Upper lobe of right lung (tissue), 1 donor: Measurements from ENCODE around the gene SAMD4A. TPM values are rescaled to one million over a fixed set of nuclear protein-coding genes. Genes with fewer than 3 reads are reported as not detected.
A peak's percentile ranks its signal among the peaks of the same experiment; 100 is the strongest.

Experiments
- ATAC-seq: fragments of 200-7000 bp; cut with Tn5 transposase; one replicate; pipeline ENCODE4 v1.9.1; 2020; ENCODE audit warnings: mild to moderate bottlenecking, moderate library complexity
- DNase-seq: peaks from one replicate; pipeline ENCODE4 v3.0.0-alpha.2; 2020
- H3K27ac ChIP-seq: fragments of 200-600 bp; one replicate; pipeline ENCODE4 v1.8.0; 2022
- H3K27me3 ChIP-seq: fragments of 200-600 bp; one replicate; pipeline ENCODE4 v1.8.0; 2022; ENCODE audit warnings: mild to moderate bottlenecking
- H3K36me3 ChIP-seq: fragments of 200-600 bp; one replicate; pipeline ENCODE4 v1.8.0; 2022
- H3K4me1 ChIP-seq: fragments of 200-600 bp; one replicate; pipeline ENCODE4 v1.8.0; 2022
- H3K4me3 ChIP-seq: fragments of 200-600 bp; one replicate; pipeline ENCODE4 v1.8.0; 2022; ENCODE audit warnings: mild to moderate bottlenecking
- H3K9me3 ChIP-seq: fragments of 200-600 bp; one replicate; pipeline ENCODE4 v1.8.0; 2022
- intact Hi-C: fragments of 100-400 bp; cut with DNase I; formaldehyde crosslinking; loops from one replicate; pipeline ENCODE4 v1.11.0; 2022
- total RNA-seq: library from RNA; stranded (reverse); fragmentation: NEBNext Ultra II Directional; extraction: Animal tissue kit (Norgen Biotek cat#: 25700); gene quantifications from one replicate; pipeline ENCODE4 v1.2.1, GENCODE V29; 2021
- TF ChIP-seq, protein P1 (sequence below): fragments of 200-600 bp; IDR thresholded peaks from one replicate; pipeline ENCODE4 v1.8.0; 2022; ENCODE audit warnings: antibody characterized with exemption
- donor health status: DM: no; HTN: yes; CAD: no; lungs with severe emphysema.

Gene SAMD4A
- total RNA-seq, 1 donor from 2014 or later = 39.1 TPM

DNA sequence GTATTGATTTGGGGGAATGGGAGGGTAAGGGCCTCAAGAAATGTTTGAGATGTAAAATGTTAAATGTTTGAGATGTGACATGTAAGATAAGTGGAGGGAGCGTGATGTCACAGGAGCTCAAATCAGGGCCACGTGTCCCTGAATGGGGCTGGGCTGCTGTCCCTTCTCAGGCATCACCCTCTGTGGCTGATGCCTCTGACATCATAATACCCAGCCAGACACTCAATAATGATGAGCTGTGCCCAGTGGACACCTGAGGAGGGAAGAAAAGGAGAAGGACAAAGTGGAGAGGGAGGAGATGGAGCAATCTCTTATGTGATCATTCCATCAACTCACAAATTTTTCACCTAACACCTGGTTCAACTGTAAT is 120.8 kb downstream of the SAMD4A start:
- H3K4me3 ChIP-seq = no peak overlapping the region
- ATAC-seq (no peak), DNase-seq (no peak)
- H3K27me3 ChIP-seq = no peaks in the 10 kb centered on the region
- H3K27ac ChIP-seq = no peak overlapping the region
- intact Hi-C loops = no loop called here
- no peaks in the 10 kb centered on the region for H3K9me3 ChIP-seq
- peaks cover 46% of the 10 kb centered on the region for H3K4me1 ChIP-seq
- TF ChIP-seq, protein P1, sequence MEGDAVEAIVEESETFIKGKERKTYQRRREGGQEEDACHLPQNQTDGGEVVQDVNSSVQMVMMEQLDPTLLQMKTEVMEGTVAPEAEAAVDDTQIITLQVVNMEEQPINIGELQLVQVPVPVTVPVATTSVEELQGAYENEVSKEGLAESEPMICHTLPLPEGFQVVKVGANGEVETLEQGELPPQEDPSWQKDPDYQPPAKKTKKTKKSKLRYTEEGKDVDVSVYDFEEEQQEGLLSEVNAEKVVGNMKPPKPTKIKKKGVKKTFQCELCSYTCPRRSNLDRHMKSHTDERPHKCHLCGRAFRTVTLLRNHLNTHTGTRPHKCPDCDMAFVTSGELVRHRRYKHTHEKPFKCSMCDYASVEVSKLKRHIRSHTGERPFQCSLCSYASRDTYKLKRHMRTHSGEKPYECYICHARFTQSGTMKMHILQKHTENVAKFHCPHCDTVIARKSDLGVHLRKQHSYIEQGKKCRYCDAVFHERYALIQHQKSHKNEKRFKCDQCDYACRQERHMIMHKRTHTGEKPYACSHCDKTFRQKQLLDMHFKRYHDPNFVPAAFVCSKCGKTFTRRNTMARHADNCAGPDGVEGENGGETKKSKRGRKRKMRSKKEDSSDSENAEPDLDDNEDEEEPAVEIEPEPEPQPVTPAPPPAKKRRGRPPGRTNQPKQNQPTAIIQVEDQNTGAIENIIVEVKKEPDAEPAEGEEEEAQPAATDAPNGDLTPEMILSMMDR = no peak
- H3K36me3 ChIP-seq = no peaks in the 10 kb centered on the region

DNA sequence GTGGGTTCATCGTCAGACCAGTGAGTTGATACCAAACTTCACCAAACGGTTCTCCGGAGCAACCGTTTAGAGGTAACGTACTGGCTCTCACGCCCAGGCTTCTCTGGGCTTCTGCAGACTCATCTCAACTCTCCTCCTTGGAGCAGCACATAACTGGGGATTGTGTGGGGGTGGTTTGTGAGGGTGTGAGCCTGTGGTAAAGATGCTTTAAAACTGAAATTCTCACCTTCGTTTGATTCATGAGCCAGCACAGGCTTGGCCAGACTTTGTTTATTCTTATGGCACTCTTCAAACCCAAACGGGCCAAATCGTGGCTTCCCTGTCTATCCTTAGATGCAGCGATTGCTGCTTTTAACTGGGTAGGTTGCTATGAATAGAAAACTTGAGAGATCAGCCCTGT is 121.3 kb downstream of the SAMD4A start:
- H3K9me3 ChIP-seq = no peaks in the 10 kb centered on the region
- TF ChIP-seq, protein P1 = no peak
- intact Hi-C loops = no loop called here
- H3K4me3 ChIP-seq = no peak overlapping the region
- ATAC-seq = no peak
- H3K27ac ChIP-seq = no peak overlapping the region
- H3K27me3 ChIP-seq = no peaks in the 10 kb centered on the region
- no peak for DNase-seq
- H3K36me3 ChIP-seq = no peaks in the 10 kb centered on the region
- H3K4me1 ChIP-seq = peaks cover 46% of the 10 kb centered on the region

DNA sequence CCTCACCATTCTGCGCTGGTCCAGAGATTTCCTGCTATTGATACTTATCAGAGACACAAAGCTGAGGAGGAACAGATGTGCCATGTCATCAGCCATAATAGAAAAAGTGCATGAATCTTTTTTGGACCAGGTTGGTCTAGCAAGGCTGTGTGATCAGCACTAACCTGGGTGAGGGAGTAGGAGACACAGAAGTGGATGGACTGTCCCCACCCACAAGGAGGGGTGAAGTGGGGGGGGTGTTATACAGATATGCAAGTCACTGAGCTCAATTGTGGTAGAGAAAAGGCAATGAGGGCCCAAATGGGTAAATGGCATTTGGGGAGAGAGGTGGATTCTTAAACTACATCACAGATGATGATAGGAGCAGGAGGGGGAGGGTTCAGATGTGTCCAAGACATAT is 123.0 kb downstream of the SAMD4A start:
- no peak overlapping the region for H3K4me3 ChIP-seq
- no peaks in the 10 kb centered on the region for H3K36me3 ChIP-seq
- no peaks in the 10 kb centered on the region for H3K27me3 ChIP-seq
- peaks cover 35% of the 10 kb centered on the region for H3K4me1 ChIP-seq
- TF ChIP-seq, protein P1 = no peak
- intact Hi-C loops = loop anchor here (5.0 kb wide), 1 partner anchor 118 kb away; no protein-coding TSS in a partner anchor
- H3K27ac ChIP-seq = no peak overlapping the region
- ATAC-seq = no peak
- DNase-seq = no peak
- no peaks in the 10 kb centered on the region for H3K9me3 ChIP-seq

DNA sequence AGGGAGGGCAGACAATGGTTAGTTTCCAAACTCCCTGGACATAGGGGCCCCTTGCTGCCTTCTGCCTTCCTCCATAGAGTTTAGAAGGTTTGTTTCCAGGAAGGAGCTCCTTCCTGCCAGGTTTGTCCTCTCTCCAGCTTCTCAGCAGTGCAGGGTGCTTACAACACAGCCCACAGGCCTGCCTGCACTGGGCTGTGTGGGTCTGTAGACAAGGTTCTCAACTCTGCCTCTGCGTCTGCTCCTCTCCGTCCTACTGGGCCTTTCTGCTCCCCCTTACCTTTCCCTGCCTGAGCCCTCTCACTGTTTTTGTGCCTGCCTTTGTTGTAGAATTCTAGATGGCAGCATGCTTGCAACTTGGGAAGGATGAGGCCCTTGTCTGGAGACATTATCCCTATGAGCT is 124.0 kb downstream of the SAMD4A start:
- intact Hi-C loops = loop anchor here (5.0 kb wide), 1 partner anchor 119 kb away; no protein-coding TSS in a partner anchor
- no peak overlapping the region for H3K27ac ChIP-seq

DNA sequence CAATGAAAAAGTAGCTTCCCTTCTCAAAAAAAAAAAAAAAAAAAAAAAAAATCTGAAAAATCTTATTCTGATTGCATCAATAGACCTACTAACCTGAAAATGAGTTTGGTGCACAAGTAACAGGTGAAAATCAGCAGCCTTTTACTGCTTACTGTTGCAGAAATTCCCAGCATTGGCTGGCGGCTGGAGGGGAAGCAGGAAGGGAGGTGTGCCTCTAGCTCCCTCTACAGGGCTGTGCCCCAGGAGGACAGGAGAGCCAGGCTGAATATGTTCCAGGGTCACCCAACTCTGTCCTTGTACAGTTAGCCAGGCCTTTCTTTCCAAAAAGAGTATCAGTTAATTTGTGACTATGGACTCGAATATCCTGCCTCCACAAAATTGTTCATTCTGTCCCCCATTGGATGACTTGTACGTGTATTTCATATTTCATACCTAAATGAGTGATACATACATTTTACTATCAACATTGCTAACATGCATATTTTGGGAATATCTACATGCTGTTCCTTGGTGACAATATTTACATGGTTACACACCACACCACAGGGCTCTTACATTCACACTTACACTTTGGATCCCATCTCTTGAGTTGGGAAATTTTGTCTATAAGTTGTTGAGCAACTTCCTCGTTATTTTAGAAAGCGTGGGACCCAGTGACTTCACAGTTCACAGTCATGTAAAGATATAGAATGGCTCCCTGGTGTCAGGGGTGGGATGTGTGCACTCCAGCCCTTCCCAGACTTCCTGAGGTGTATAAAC is 124.8 kb downstream of the SAMD4A start:
- TF ChIP-seq, protein P1 = peak; percentile 88
- ATAC-seq (peak; percentile 95), DNase-seq (peak; percentile 83)
- intact Hi-C loops = loop anchor here (5.0 kb wide), 1 partner anchor 119 kb away; no protein-coding TSS in a partner anchor
- Histone ChIP-seq H3K27me3 (no peaks in the 10 kb centered on the region), H3K36me3 (no peaks in the 10 kb centered on the region), H3K4me1 (peaks cover 23% of the 10 kb centered on the region), H3K4me3 (no peak overlapping the region), H3K9me3 (no peaks in the 10 kb centered on the region), H3K27ac (peak overlapping the region; percentile 32)

More for the DNA sequence above, 124.0 kb downstream of the SAMD4A start:
- Histone ChIP-seq H3K27me3 (no peaks in the 10 kb centered on the region), H3K4me1 (peaks cover 25% of the 10 kb centered on the region), H3K9me3 (no peaks in the 10 kb centered on the region), H3K36me3 (no peaks in the 10 kb centered on the region), H3K4me3 (no peak overlapping the region)
- no peak for DNase-seq
- TF ChIP-seq, protein P1 = no peak
- no peak for ATAC-seq
